Measurements from ENCODE around the gene ERG. TPM values are rescaled to one million over a fixed set of nuclear protein-coding genes. Genes with fewer than 3 reads are reported as not detected.

Gene ERG
- total RNA-seq, 1 donor from 2014 or later, result 4.0 TPM

DNA sequence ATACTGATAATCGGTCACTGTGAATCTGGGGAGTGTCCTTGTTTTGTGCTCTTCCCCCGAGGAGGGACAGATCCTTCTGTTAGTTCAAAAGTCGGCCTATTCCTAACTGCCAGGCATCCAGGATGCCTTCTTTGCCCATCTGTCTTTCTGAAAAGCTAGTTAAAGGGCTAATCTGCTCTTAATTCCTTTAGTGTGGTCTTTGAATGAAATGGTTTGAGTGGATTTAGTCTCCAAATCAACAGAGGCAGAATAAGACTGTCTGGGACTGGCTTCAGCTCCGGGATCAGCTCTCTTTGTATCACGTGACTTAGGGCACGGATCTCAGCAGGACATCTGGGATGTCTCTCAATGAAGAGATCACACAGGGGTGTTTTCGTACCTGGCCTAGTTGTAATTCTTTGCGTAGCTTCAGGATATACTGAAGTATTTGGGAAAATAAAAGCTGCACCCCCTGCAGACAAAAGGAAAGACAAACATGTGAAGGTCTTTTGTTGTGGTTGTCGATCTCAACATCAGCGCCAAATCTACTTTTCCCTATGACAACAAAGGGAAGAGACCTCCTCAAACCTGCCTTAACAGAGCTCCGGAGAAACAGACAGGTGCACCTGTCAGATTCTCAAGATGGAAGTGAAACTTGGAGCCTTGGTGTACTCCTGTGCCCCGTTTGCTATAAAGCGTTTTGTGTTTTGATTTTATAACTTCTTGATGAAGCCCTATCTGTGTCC, 97.9 kb downstream of the ERG start:
- no peak for DNase-seq (ENCODE audit: low spot score)
- no peak for ATAC-seq

DNA sequence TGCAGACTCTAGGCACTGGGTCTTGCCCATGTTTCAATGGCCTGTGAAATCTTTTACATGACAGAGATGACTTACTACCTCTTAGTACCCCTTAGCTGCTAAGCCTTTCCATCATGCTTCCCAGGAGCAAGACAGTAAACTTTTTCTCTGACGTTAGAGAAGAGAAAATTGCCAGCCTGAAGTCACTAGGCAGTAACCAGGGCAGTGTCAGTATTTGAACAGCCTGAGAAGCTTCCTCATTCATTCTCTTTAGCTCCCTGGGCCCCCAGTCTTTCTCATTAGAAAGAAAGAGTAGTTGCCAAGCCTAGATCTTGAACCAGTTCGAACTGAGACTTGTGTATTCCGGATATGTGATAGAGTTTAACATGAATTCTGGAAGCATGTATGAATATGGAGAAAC, 99.2 kb downstream of the ERG start:
- ATAC-seq (no peak), DNase-seq (ENCODE audit: low spot score) (no peak)

GRCh38 chr21:38396325-38396724, 102.0 kb downstream of the ERG start:
- ATAC-seq (no peak), DNase-seq (ENCODE audit: low spot score) (no peak)

DNA sequence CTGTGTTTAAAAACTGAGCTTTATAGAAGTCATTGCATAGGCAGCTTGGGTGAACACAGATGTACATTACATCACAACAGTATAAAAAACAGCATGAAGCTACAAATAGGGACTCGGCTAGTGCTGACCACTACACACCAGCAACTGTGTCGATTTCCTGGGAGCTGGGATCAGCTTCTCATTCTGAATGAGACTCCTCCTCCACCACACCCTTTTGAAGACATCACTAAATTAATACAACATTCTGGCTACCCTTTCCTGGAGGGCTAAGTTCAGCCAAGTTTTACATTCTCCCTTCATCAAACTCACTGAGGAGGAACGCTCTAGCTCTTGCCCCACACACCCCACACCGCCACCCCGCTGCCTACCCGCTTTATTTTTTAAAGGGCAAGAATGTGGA, 102.7 kb downstream of the ERG start:
- no peak for DNase-seq (ENCODE audit: low spot score)
- ATAC-seq, result no peak

- DNase-seq (ENCODE audit: low spot score) (no peak), ATAC-seq (no peak)
These were observed 105.6 kb downstream of the ERG start for GRCh38 chr21:38392661-38393060.

- no peak for ATAC-seq
These were observed 108.4 kb downstream of the ERG start for GRCh38 chr21:38389896-38390295.

DNA sequence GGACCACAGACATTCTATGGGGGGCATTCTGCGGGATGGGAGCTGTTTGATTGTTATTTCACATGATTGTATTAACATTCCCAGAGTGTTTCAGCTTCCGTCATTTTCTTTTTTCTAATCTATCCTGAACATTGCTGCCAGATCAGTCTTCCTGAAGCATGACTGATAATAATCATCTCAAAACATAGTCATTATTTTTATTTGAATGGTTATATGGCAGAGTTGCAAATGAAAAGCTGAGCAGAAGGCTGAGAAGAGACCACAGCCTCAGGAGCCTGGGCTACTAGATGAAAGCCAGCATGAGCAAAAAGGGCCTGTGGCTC, 109.0 kb downstream of the ERG start:
- DNase-seq (ENCODE audit: low spot score), result no peak
- ATAC-seq, result no peak

More at GRCh38 chr21:38389896-38390295, 108.4 kb downstream of the ERG start:
- no peak for DNase-seq (ENCODE audit: low spot score)

DNA sequence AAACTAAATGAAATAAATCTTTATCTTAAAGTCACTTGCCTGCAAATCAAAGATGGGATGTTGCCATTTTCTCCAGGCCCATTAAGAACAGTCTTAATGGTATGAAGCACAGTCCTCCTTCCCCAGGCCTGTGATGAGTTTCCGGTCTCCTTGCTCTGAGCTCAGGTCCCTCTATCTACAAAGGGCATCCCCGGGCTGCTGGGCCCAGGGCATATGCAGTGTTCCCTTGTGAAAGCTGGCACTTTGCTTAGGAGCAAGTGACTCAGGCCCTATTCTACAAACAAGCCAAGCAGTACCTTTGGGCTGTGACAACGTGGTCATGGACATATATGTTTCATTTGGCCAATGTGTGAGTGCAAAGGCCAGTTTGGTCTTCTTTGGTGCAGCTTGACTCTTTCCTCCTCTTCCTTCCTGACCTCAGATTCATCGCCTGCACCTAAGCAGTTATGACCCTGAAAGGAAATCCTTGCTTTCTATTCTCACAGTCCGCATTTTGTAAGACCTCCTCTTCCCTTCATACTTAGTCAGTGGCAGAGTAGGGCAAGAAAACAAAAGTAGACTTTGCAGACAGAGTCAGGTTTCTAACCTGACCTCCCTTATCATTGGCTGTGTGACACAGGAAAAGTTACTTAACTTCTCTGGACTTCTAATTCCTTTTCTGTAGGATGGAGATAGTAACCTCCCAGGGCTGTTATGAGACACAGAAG, 109.5 kb downstream of the ERG start:
- DNase-seq (ENCODE audit: low spot score), result no peak
- ATAC-seq, result no peak

DNA sequence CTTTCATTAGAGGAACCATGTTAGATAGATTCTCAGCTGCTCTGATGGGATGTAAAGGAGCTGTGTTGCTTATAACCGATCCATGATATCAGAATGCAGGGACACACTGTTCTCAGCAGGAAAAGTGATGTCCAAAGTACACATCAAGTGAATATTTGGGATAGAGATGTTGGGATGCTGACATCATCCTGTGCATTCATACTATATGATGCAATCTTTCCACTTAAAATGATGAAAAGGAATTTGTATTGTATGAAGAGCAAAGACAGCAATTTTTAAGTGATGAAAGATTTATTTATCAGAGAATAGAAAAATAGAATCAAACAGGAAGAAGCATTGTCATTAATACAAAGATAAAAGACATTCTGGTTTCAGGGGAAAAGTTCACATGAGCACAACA, 110.1 kb downstream of the ERG start:
- no peak for DNase-seq (ENCODE audit: low spot score)
- no peak for ATAC-seq

DNA sequence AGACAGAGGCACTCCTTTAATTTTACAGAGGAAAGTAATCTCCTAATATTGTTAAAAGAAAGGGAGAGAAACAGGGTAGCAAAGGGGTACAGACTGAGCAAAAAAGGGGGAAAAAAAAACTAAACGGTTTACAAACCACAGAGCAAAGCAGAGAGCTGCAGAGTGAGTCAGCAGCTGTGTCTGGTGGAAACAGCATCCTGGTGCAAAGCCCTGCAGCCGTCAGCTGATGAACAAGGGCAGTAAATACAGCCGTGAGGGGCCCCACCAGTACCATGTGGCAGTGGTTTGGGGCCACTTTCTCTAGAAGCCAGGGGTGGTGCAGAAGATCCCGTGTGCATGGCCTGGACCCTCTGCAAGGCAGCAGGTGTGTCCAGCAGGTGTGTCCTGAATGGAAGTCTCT, 111.3 kb downstream of the ERG start:
- DNase-seq (ENCODE audit: low spot score) (no peak), ATAC-seq (no peak)

DNA sequence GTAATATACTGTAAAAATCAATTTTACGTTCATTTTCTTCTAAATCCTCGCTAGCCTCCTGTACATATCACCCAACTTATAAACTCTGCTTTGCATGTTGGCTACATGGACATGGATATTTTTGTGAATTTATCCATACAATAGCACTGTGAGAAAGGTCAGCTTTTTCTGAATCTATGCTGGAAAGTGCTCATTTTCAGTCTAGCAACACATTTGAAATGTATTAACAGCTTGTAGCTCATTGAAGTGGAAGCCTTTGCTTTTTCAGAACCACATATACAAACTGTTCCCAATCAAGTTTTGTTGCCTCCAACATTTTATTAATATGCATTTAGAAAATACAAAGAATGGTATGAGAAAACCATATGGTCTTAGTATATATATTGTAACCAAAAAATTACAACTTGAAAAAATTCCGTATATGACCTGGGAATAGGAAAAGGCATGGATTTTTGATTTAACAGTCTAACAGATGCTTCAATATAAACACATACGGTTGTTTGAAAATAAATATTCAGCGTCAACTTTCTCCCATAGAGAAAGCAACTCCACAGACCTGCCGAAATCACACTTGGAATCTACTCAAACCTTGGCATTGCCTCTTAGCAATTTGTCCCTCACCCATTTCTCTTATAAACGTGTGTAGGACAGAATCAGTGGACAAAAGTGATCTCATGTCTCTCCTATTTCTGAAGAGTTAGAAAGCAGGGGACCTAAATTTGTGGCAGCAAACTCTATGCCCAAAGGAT, 112.7 kb downstream of the ERG start:
- no peak for ATAC-seq
- DNase-seq (ENCODE audit: low spot score), result no peak

- DNase-seq (ENCODE audit: low spot score), result no peak
- ATAC-seq, result no peak
These were observed 113.4 kb downstream of the ERG start for GRCh38 chr21:38384675-38385426.

DNA sequence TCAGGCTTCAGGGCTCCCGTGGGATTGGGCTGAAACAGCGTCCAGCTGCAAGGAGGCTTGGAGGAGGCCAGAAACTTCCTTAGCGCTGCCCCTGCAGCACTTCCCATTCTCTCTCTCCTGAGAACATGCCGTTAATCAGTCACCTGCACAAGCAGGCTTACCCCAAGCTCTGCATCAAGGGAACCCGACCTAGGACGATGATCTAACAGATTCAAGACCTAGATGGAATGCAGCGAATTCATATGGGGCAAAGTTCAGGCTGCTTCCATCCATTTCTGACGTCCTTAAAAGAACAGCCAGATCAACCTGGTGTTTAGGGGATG, 114.1 kb downstream of the ERG start:
- ATAC-seq (no peak), DNase-seq (ENCODE audit: low spot score) (no peak)

DNA sequence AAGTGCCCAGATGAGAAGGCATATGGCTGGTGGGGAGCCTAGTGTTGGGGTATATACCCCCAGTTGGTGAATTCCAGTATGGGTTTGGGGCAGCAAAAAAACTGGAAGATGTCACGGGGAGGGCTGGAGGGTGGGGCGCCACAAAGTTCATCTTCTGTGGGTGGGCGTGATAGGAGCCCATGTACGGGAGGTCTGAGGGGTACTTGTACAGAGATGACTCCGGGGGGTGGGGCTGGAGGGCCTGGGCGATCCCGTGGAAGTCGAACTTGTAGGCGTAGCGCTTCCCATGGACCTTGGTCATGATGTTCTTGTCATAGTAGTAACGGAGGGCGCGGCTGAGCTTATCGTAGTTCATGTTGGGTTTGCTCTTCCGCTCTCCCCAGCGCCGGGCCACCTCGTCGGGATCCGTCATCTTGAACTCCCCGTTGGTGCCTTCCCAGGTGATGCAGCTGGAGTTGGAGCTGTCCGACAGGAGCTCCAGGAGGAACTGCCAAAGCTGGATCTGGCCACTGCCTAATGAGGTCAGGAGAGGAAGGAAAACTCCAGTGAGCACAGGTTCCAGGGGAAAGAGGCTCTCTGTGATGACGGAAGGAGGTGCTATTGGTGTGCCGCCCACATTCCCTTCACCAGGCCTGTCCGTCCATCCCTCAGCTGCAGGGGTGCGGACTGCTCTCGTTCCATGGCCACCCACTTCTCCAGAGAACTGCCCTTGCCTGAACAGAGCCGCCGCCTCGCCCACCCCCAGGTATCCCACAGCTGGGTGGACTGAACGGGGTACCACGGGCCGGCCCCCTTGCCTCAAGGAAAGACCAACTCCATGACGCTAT, 114.7 kb downstream of the ERG start:
- DNase-seq (ENCODE audit: low spot score) (no peak), ATAC-seq (no peak)

- DNase-seq (ENCODE audit: low spot score) (no peak), ATAC-seq (no peak)
These were observed 117.7 kb downstream of the ERG start for GRCh38 chr21:38380481-38381137.

DNA sequence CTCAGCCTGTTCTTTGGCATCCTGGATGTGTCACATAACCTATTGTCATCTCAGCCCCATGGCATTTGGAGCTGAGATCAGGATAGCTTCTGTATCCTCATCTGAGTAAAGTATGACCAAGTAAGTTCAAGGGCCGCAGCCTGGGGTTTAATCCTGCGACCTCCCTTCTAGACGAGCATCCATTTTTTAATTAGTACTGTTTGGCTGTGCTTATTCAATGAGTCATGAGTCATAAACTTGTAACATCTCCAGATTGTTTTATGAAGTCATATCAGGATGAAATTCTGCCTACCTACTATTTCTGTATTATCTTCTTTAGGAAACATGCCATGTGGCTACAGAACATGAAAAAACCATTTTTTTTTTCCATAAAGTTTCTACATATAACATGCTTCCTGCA, 119.1 kb downstream of the ERG start:
- DNase-seq (ENCODE audit: low spot score), result no peak
- ATAC-seq, result no peak

DNA sequence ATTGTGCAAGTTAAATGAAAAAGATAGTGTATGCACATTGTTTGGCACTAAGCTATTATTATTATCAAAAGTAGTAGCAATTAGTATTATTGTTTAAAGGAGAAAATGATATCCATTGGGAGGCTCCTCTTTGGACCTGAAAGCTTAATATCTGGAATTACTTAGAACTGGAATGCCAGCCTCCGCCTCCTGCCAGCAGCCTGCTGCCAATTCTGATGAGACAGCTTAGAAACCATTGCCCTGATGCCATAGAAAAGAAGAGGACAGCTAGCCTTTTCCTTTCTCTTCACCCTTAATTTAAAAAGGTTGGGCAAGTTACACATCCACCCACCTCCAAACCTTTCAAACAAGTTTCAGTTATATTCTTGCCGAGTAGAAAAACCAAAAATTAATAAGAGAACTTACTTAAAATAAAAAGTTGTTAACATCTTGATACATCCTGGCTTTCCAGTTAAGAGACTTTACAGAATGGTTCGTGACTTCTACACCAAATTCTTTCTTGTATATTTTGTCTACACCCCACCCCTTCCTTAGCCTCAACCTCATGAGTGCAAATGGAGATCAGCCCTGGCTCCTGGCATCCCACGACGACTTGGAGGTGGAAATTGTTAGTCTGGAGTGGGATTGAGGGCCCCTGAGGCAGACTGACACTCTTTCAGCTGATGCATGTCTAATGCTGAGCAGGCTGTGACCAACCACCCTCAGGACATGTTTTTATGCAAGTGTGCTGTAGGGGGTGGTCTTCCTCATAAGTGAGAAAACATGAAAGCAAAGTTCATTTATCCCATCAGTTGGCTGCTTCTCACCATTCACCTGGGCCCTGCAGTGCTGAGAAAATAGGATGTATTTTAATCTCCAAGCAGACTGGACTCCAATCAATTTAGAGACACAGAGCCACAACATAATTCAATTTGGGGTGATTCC, 120.8 kb downstream of the ERG start:
- DNase-seq (ENCODE audit: low spot score) (no peak), ATAC-seq (no peak)

DNA sequence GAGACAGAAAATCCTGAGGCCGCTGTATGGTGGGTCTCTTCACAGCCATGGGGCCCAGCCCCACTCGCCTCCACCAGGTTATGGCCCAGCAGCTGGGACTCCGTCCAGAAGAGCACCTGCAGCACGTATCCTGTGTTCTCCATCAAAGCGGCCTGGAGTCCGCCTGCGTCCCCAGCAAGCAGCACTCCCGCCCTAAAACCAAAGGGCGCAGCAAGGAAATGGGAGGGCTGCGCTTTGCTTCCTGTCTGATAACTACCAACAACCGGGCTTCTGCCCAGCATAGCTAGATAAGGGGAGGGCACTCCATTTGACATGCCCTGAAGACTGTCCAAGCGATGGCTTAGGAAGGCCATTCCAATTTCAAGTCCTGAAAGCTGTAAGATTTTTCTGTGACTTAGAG, 121.6 kb downstream of the ERG start:
- DNase-seq (ENCODE audit: low spot score), result no peak
- ATAC-seq, result no peak

DNA sequence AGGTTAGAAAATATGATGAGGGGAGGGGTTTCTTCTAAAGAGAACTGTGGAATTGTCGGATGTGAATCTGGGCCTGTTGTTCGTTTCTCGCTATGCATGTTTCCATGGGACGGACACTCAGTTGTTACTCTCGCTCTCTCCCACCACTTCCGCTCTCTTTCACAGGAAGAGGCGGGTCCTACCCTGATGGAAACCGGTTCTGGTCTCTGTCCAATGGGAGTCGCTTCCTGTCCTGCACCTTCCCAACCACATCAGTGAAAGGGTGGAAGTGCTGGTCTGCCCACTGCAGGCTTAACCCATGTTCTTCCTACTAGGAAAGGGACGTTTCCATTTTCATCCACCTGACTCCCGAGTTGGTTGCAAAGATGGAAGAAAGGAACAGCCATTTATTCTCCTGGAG, 122.0 kb downstream of the ERG start:
- ATAC-seq, result peak; percentile 10
- no peak for DNase-seq (ENCODE audit: low spot score)
